ENCODE data around the gene ARID1B. TPM values are rescaled to one million over a fixed set of nuclear protein-coding genes. Genes with fewer than 3 reads are reported as not detected.

ARID1B gene
- total RNA-seq, 1 experiment from 2014 or later, result 20.9 TPM

- DNase-seq, result no peak
- no peaks in the 10 kb centered on the region for H3K27me3 ChIP-seq (ENCODE audit: control insufficient read depth, insufficient read depth, low read length)
- no peak overlapping the region for H3K4me3 ChIP-seq (ENCODE audit: insufficient read depth, low read depth, low read length)
- no peaks in the 10 kb centered on the region for H3K36me3 ChIP-seq (replicated peaks; ENCODE audit: control insufficient read depth, insufficient read depth, low read length)
These were observed 14.6 kb upstream of the ARID1B start for GRCh38 chr6:156762547-156762946.

GRCh38 chr6:156765117-156765516 is 12.1 kb upstream of the ARID1B start:
- Histone ChIP-seq H3K27me3 (ENCODE audit: control insufficient read depth, insufficient read depth, low read length) (no peaks in the 10 kb centered on the region), H3K36me3 (replicated peaks; ENCODE audit: control insufficient read depth, insufficient read depth, low read length) (no peaks in the 10 kb centered on the region), H3K4me3 (ENCODE audit: insufficient read depth, low read depth, low read length) (no peak overlapping the region)
- no peak for DNase-seq

GRCh38 chr6:156767603-156768467 is 9.3 kb upstream of the ARID1B start:
- Histone ChIP-seq H3K27me3 (ENCODE audit: control insufficient read depth, insufficient read depth, low read length) (no peaks in the 10 kb centered on the region), H3K36me3 (replicated peaks; ENCODE audit: control insufficient read depth, insufficient read depth, low read length) (no peaks in the 10 kb centered on the region), H3K4me3 (ENCODE audit: insufficient read depth, low read depth, low read length) (no peak overlapping the region)
- DNase-seq, result peak; percentile 51

GRCh38 chr6:156771047-156771446 is 6.1 kb upstream of the ARID1B start:
- DNase-seq, result no peak
- Histone ChIP-seq H3K36me3 (replicated peaks; ENCODE audit: control insufficient read depth, insufficient read depth, low read length) (no peaks in the 10 kb centered on the region), H3K4me3 (ENCODE audit: insufficient read depth, low read depth, low read length) (no peak overlapping the region), H3K27me3 (ENCODE audit: control insufficient read depth, insufficient read depth, low read length) (no peaks in the 10 kb centered on the region)

GRCh38 chr6:156771761-156772160 is 5.4 kb upstream of the ARID1B start:
- no peaks in the 10 kb centered on the region for H3K36me3 ChIP-seq (replicated peaks; ENCODE audit: control insufficient read depth, insufficient read depth, low read length)

GRCh38 chr6:156773476-156773875 is 3.7 kb upstream of the ARID1B start:
- Histone ChIP-seq H3K27me3 (ENCODE audit: control insufficient read depth, insufficient read depth, low read length) (no peaks in the 10 kb centered on the region), H3K4me3 (ENCODE audit: insufficient read depth, low read depth, low read length) (no peak overlapping the region)
- DNase-seq, result peak; percentile 70

More at GRCh38 chr6:156771761-156772160, 5.4 kb upstream of the ARID1B start:
- no peak overlapping the region for H3K4me3 ChIP-seq (ENCODE audit: insufficient read depth, low read depth, low read length)
- H3K27me3 ChIP-seq (ENCODE audit: control insufficient read depth, insufficient read depth, low read length), result no peaks in the 10 kb centered on the region
- no peak for DNase-seq

GRCh38 chr6:156773935-156774852 is 3.0 kb upstream of the ARID1B start:
- Histone ChIP-seq H3K4me3 (ENCODE audit: insufficient read depth, low read depth, low read length) (no peak overlapping the region), H3K36me3 (replicated peaks; ENCODE audit: control insufficient read depth, insufficient read depth, low read length) (no peaks in the 10 kb centered on the region), H3K27me3 (ENCODE audit: control insufficient read depth, insufficient read depth, low read length) (no peaks in the 10 kb centered on the region)
- peak; percentile 66 for DNase-seq

More at GRCh38 chr6:156773476-156773875, 3.7 kb upstream of the ARID1B start:
- no peaks in the 10 kb centered on the region for H3K36me3 ChIP-seq (replicated peaks; ENCODE audit: control insufficient read depth, insufficient read depth, low read length)

- no peak overlapping the region for H3K4me3 ChIP-seq (ENCODE audit: insufficient read depth, low read depth, low read length)
- H3K36me3 ChIP-seq (replicated peaks; ENCODE audit: control insufficient read depth, insufficient read depth, low read length), result no peaks in the 10 kb centered on the region
- DNase-seq, result peak; percentile 70
- H3K27me3 ChIP-seq (ENCODE audit: control insufficient read depth, insufficient read depth, low read length), result no peaks in the 10 kb centered on the region
These were observed 2.2 kb upstream of the ARID1B start for GRCh38 chr6:156774863-156775405.

- no peak for DNase-seq
- no peaks in the 10 kb centered on the region for H3K27me3 ChIP-seq (ENCODE audit: control insufficient read depth, insufficient read depth, low read length)
- H3K36me3 ChIP-seq (replicated peaks; ENCODE audit: control insufficient read depth, insufficient read depth, low read length), result no peaks in the 10 kb centered on the region
- no peak overlapping the region for H3K4me3 ChIP-seq (ENCODE audit: insufficient read depth, low read depth, low read length)
These were observed 1.5 kb upstream of the ARID1B start for GRCh38 chr6:156775717-156776116.

GRCh38 chr6:156776470-156776839 is 723 bp upstream of the ARID1B start:
- Histone ChIP-seq H3K27me3 (ENCODE audit: control insufficient read depth, insufficient read depth, low read length) (no peaks in the 10 kb centered on the region), H3K36me3 (replicated peaks; ENCODE audit: control insufficient read depth, insufficient read depth, low read length) (no peaks in the 10 kb centered on the region), H3K4me3 (ENCODE audit: insufficient read depth, low read depth, low read length) (peak overlapping the region; percentile 65)
- DNase-seq, result no peak

GRCh38 chr6:156777577-156778453 is 637 bp downstream of the ARID1B start:
- H3K4me3 ChIP-seq (ENCODE audit: insufficient read depth, low read depth, low read length), result peak overlapping the region; percentile 89
- no peaks in the 10 kb centered on the region for H3K27me3 ChIP-seq (ENCODE audit: control insufficient read depth, insufficient read depth, low read length)
- DNase-seq, result peak; percentile 89
- H3K36me3 ChIP-seq (replicated peaks; ENCODE audit: control insufficient read depth, insufficient read depth, low read length), result no peaks in the 10 kb centered on the region

GRCh38 chr6:156778454-156779205 is 1.5 kb downstream of the ARID1B start:
- Histone ChIP-seq H3K27me3 (ENCODE audit: control insufficient read depth, insufficient read depth, low read length) (no peaks in the 10 kb centered on the region), H3K36me3 (replicated peaks; ENCODE audit: control insufficient read depth, insufficient read depth, low read length) (no peaks in the 10 kb centered on the region), H3K4me3 (ENCODE audit: insufficient read depth, low read depth, low read length) (peak overlapping the region; percentile 89)
- peak; percentile 76 for DNase-seq
